Limb (tissue), 2 donors: Measurements from ENCODE around the gene RAC3.

Experiments
- DNase-seq, 2 donors: peaks; one replicate each; pipeline ENCODE4 v3.0.0-alpha.2; 2016; ENCODE audit errors: extremely low spot score in 2 of 2

Gene RAC3

DNA sequence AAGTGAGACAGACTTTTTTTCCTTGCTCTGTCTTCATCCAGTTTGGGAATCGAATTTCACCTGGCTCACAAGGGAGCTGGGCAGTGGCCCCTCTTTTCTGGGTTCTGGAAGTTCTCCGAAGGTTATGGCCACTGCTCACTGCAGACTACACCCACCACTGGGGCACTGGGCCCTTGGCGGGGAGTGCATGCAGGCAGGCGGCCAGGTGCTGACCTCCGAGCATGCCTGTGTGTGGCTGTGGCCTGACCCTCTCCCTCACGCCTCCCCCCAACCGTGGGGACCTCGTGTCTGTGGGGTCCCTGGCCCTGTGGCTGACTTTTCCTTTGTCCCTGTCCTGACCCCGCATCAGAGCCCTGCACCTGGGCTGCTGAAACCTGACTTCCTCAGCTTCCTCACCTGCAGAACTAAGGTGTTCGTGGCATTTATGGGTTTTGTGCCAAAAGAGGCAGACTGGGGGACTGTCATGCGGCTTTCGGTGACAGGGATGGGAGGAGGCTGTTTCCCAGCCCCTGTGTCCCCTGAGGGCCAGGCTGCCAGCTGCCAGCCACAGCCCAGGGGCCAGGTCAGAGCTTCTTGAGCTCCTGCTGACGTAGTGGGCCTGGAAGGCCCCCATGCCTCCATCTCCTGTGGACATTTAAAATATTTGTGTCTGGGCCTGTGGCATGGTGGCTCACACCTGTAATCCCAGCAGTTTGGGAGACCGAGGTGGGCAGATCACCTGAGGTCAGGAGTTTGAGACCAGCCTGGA, 32.6 kb upstream of the RAC3 start:
- no peak for DNase-seq

DNA sequence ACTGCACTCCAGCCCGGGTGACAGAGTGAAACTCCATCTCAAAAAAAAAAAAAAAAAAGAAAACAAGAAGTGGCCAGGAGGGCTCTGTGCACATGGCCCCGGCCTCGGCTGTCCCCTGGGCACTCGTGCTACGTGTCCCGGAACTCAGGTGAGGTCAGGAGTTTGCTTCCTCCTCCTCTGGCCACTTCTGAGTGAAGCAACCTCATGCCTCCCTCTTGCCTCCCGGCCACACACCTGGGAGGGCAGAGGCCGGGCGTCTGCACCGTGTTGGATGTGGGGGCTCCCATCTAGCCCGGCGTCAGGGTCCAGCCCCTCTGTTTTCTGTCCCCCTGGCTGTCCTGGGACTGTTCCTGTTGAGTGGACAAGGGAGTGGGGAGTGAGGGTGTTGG, 31.9 kb upstream of the RAC3 start:
- DNase-seq: no peak

DNA sequence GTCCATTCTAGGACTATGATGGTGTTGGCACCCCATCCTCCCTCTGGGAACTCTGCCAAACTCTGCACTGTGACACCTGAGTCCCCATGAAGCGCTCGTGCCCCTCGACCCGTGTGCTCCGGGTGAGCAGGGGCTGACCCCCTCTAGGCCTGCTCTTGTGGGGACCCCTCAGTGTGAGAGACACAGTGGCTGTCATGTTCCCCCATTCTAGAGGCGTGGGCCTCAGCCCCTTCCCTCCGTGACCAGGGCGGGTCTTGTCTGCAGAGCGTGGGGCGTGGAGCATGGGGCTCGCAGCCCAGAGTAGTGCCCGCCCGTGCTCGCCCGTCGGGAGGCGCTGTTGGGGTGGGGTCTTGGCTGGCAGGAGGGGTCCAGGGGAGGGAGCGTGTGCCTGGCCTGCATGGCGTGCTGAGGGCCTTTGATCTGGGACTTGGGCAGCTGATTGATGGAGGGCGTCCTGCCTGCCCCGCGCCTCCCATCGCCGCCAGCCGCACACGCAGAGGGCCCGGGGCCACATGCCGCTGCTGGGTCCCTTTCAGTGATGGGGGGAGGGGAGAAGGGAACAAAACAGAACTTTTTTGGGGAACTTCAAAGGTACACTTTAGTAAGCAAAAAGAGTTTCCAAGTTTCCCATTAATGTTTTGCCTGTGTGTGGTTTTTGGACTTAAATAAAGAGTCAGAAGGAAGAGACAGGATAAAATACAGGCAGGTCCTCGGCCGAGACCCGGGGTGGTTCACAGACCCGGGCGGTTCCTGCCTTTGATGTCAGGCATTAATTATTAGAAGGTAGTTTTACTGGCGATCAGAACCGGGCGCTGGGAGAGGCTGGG, 31.3 kb upstream of the RAC3 start:
- no peak for DNase-seq

DNA sequence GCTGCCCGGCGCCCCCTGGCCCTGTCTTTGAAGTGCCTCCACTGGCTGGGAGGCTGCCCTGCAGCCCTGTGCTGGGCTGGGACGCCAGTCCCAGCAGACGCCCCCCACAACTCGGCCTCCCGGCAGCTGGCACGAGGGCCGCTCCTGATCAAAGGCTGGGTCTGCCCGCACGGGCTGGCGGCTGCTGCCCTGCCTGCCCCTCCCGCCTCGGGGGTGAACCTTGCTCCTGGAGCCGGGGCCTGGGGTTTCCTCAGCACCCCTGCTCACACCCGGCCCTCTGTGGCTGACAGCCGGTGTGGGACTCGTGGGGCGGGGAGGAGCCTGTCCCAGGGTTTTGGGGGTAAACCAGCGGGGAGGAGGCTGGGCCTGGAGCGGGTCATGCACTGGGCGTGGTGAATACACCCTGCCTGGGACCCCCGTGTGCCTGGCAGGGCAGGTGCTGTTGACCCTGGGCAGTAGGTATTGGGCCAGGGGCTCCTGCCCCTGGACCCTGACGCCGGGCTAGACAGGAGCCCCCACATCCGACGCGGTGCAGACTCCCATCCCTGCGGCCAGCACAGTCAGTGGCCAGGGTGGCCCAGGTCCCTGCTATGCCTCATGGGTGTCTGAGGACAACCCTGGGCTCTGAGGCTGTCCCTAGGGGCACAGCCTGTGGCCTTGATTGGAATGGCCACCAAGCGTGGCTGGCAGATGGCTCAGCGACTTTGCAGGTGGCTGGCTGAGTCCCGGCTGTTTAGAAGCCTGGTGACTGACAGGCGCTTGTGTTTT, 30.5 kb upstream of the RAC3 start:
- no peak for DNase-seq

DNA sequence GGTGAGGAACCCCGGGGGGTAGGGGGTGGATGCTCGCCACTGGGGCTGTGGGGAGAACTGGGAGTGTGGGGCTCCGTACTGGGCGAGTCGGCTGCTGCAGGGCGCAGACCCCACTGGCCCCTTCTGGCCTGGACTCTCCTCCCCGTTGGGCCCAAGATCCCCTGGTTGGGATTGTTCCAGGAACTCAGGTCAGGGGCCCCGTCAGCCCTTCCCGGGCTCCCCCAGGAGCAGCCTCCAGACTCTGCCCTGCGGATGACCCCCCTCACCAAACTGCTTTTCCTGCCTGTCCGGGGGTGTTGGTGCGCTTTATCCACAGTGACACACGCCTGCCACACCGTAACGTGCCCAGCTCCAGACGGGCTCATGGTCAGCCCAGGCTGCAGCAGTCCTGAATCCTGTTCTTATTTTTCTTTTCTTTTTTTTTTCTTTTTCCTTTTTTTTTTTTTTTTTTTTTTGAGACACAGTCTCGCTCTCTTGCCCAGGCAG, 29.9 kb upstream of the RAC3 start:
- DNase-seq: no peak

DNA sequence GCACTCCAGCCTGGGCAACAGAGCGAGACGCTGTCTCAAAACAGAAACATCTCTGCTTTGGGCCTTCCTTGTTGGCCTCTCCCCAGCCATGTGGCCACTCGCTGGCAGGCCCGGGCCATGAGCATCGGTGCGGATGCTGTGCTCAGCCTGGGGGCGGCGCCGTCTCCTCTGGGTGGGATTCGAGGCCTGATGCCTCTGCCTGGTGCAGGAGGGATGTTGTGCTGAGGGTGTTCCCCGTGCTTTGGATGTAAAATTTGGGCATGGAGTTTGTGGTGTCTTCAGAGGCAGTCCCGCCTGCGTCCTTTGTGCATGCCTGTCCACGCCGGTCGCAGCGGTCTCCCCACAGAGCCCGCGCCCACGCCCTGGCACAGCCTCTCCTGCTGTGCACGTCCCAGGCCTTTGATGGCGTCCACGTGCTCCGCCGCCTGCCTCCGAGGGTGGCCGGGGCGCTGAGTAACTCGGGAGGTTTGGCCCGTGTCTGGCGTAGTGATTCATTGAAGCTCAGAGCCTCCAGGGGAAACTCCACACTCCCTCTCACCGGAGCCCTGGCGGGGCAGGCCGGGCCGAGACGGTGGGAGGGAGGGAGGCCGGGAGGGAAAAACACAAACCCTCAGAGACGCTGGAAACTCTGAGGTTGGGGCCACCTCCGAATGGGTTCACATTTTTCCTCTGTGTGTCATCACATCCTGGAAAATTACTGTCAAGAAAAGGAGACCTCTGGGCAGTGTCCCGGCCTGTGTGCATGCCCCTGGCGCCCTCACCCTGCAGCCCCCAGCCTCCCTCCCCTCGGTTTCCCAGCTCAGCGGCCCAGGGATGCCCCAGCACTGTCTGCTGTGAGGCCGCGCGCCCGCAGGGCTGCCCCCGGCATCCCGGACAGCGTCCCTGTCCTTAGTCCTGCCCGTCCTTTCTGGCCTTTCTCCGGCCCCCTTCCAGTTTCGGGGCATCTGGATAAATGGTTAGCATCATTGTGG, 27.8 kb upstream of the RAC3 start:
- DNase-seq: no peak

DNA sequence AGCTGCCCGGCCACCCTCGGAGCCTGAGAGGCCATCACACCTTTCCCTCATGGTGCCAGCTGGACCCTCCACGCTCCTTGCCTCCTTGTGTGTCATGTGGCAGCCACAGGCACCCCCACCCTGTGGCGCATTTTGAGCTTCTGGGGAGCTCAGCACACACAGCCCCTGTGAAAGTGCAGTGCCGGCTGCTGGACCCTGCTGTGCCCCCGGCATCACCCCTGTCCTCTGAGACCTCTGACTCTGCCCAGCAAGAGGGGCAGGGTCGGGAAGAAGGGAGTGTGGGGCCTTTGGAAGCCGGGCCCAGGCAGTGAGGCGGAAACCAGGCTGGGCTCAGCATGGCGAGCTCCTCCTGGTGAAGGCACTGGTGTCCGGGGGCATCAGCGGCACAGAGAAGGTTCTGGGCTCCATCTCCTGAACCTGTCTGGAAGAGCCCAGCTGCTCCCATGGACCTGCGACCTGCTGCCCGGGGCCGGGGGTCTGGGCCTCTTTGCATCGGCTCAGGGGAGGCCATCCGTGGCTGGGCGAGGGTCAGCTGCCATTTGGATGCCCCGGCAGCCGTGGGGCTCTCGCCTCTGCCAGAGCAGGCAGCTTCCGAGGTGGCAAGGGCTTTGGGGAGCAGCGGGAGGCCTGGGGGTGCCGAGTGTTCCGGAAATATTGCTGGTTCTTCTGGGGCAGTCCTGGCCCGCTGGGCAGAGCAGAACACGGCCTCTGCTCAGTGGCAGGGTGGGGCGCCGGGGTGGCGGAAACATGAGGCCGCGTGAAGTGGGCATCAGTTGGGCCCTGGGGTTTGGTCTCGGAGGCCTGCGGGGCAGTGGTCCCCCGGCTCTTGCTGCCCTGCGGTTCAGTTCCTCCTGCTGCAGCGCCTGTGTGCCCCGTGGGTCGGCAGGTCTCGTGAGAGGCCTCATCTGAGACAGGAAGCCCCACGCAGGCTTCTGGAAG, 26.7 kb upstream of the RAC3 start:
- no peak for DNase-seq

DNA sequence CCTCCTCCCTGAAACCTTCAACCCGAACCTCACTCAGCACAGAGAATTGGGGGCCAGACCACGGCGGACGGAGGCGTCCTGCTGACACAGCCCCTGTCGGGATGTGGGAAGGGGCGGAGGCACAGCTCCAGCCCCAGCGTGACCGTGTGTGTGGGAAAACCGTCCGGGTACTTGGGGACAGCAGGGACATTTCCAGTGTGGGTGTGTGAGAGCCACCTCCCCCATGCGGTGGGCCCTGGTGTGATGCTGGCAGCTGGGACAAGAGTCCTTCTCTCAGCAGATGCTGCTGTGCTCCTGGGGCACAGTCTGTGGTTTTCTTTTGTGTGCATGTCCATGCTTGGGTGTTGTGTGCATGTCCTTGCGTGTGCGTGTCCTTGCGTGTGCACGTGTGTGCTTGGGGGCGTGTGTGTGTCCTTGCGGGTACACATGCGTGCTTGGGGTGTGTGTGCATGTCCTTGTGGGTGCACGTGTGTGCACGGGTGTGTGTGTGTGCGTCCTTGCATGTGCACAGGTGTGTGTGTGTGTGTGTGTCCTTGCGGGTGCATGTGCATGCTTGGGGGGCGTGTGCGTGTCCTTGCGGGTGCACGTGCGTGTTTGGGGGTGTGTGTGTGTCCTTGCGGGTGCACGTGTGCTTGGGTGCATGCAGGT, 25.7 kb upstream of the RAC3 start:
- DNase-seq: no peak

DNA sequence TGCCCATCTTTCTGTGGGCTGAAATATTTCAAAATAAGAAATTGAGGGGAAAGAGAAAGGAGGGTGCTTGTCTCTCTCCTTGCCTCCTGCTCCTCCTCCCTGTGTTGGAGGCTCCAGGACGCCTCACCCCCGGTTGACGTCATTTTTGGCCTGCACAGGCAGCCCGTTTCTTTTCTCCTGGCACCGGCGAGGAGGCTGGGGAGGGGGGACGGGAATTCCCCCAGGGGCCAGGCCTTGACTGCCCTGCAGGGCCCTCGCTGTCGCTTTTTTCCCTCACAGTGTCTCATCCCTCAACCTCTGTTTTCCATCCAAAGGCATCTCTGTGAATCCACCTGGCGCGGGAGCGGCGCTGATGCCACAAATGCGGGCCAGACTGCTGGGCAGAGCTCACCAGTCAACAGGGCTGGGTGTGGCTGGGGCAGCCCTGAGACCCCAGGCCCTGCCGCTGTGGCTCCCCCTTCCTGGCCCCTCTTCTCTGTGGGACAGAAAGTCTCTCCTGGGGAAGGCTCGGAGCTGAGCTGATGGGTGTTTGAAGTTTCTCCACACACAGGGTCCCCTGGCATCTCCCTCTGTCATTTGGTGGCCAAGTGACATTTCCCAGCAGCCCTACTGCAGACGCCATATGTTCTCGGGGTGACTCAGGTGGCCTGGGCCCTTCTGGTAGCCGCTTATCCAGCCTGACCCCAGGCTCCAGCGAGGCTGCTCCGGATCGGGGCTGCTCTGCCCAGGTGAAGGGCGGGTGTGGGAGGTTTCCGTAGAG, 24.8 kb upstream of the RAC3 start:
- DNase-seq: no peak

DNA sequence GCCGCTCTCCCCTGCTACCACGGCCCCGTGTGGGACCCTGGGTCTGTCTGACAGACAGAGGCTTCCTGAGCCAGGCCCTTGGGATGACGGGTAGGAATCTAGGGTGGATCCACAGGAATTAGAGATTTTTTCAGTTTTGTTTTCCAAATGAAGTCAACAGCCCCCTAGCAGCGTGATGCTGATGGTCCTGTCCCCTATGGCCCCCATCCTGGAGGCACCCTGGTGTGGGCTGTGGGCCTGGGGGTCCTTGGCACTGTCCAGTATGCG, 24.3 kb upstream of the RAC3 start:
- DNase-seq: no peak

DNA sequence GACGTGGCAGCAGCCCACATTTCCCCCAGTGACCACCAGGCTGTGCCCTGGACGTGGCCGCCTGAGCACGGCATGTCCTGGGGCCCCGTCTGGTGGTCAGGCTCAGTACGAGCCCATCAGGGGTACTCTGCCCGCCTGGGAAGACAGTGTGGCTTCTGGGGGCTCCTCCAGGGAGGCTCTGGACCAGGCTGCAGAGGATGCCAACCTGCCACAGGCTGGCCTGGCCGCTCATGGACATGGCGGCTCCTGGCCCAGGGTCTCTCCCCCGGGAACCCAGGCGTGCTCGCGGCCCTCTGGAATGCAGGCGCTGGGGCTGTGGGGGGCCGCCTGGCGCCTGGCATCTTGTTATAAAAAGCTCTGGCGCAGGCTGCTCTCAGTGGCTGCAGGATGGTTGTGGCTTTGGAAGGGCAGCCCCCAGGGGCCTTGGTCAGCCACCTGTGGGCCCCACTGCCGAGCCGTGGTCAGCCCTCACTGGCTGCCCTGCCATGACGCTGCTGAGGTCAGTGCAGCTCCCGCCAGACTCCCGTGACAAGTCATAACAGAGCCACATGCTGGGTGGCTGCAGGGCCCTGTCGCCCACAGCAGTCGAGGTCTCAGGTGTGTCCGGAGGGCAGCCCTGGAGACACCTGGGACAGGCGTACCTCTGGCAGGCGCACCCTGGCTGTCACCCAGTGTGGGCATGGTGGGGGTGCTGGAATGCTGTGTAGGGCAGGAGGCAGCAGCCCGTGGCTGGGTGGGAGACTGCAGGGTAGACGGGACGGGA, 23.8 kb upstream of the RAC3 start:
- no peak for DNase-seq

DNA sequence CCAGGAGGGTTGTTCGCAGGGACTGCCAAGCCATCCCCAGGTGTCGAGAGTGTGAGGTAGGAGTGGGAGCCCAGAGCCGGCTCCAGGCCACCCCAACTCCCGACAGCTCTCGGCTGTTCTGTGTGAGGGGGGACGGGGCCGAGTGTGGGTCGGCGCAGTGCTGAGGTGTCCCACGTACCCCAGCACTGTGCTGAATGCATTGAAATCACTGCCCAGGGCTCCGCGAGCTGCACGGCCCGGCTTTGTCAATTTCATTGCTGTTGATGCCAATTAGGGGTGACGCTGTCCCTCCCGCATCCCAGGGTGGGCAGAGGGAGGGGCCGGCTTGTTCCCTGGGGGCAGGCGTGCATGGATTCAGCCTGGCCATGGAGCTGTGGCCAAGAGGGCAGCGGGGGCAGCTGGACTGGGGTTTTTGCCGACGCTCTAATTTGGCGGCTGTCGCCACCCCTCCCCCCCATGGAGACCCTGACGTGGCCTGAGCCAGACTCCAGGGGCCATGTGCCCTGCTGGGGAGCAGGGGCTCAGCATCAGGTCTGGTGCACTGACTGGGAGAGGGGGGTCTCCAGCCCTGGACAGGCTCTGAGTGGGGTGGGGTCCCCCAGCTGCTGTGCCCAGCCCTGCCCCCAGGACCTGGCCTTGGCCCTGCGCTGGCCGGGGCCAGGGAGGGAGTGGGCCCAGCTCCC, 23.1 kb upstream of the RAC3 start:
- no peak for DNase-seq

DNA sequence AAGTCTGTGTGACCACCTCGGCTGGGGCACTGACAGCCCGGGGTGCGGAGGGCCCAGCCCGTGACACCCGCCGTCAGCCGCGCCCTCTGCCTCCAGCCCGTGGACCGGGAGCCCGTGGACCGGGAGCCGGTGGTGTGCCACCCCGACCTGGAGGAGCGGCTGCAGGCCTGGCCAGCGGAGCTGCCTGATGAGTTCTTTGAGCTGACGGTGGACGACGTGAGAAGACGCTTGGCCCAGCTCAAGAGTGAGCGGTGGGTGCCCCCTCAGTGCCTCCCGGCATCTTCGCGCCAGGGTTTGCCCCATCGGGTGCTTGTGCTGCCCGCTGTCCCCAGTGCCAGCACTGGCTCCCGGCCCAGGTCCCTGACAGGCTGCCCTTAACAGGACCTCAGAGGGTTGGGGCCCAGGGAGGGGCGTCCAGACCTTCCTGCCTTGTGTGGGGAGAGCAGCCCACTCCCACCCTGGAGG, 22.5 kb upstream of the RAC3 start:
- no peak for DNase-seq

DNA sequence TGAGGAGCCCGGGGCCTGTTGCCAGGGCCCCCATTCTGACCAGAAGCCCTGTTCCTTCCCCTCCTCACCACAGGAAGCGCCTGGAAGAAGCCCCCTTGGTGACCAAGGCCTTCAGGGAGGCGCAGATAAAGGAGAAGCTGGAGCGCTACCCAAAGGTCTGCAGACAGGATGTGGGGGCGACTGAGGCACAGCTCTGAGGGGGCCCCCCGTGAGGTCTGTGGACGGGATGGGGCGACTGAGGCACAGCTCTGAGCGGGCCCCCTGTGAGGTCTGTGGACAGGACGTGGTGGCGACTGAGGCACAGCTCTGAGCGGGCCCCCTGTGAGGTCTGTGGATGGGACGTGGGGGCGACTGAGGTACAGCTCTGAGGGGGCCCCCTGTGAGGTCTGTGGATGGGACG, 22.1 kb upstream of the RAC3 start:
- DNase-seq: no peak

DNA sequence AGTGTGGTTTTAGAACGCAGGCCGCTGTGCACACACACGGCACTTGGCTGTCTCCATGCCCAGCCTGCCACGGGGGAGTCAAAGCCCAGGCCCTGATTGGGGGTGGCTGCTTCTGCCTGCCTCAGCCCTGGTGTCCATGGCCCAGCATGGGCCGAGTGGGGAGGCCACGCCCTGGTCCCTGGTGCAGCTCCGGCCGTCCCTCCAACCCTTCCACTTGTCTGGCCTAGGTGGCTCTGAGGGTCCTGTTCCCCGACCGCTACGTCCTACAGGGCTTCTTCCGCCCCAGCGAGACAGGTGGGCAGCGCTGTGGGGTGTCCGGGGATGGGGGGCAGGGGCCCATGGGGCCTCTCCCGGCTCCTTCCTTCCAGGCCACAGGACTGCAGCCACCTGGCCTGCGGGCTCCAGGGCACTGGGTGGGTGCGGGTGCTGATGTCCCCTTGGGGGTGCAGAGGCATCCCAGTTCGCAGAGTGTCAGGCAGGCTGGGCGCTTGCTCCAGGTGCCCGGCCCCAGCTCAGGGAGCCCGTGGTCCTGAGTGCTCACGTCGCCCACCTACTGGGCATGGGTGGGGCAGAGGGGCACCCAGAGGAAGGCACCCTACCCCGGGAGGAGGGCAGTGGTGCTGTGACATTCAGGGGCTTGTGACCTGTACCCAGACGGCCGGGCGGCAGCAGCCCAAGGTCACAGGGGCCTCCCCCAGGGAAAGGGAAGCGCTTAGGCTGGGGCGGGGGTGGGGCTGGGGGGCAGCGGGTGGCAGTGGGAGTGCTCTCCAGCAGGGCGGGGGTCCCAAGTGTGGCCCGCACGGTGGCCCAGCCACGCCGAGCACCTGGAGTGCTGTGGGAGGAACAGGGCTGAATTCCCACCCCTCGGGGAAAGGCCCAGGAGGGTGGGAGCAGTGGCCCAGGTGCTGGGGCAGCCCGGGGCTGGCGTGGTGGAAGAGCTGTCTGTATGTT, 20.6 kb upstream of the RAC3 start:
- DNase-seq: no peak

DNA sequence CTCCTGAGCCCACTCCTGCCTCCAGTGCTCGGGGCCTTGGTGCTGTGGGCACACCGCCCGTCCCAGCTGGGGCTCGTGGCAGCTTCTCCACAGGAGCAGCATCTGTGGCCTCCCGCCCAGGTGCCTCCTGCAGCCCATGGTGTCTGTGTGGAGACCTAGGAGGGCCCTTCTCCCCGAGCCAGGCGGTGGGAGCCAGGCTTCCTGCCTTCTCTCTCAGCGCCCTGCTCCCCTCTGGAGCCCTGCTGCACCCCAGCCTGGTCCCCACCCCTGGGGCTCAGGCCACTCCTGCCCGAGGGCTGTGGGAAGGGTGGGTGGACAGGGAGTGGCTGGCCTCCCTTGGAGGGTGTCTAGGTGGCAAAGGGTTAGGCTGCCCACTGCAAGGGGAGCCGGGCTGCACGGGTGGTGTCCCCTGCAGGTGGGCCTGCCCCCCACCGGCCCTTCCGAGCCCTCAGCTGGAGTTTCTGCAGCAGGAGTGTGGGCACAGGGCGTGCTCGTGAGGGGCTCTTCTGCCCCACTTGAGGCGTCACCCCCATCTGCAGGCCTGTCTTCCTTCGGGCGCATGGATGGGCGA, 19.8 kb upstream of the RAC3 start:
- DNase-seq: no peak
